Fibroblast of lung (primary cell): Measurements from ENCODE around the gene JUP. TPM values are rescaled to one million over a fixed set of nuclear protein-coding genes. Genes with fewer than 3 reads are reported as not detected.

Experiments used
- DNase-seq, 2 donors: peaks; one replicate each; pipeline versions ENCODE4 v3.0.0 to v3.0.0-alpha.2; 2010; ENCODE audit warnings: low read depth in 2 of 2
- H2AFZ ChIP-seq: 2 replicates; pipeline ENCODE4 v1.5.1; 2012; ENCODE audit warnings: low read length, control low read depth, inconsistent platforms
- H3K27ac ChIP-seq: 2 replicates; pipeline ENCODE4 v1.5.1; 2011; ENCODE audit warnings: low read length, control low read depth; ENCODE audit not compliant: insufficient read depth
- H3K27me3 ChIP-seq: 2 replicates; pipeline ENCODE4 v1.5.1; 2011; ENCODE audit warnings: mild to moderate bottlenecking, low read length; ENCODE audit not compliant: control insufficient read depth, insufficient read depth
- H3K36me3 ChIP-seq: 2 replicates; pipeline ENCODE4 v1.5.1; 2011; ENCODE audit warnings: low read length; ENCODE audit not compliant: control insufficient read depth, insufficient read depth
- H3K4me1 ChIP-seq: 2 replicates; pipeline ENCODE4 v1.5.1; 2011; ENCODE audit warnings: low read length; ENCODE audit not compliant: control insufficient read depth, insufficient read depth; ENCODE audit errors: extremely low read depth
- H3K4me2 ChIP-seq: 2 replicates; pipeline ENCODE4 v1.5.1; 2011; ENCODE audit warnings: low read length, control low read depth; ENCODE audit not compliant: insufficient read depth; ENCODE audit errors: extremely low read depth
- H3K4me3 ChIP-seq, 4 experiments: fragments of 200-600 bp in 1 of 4; sonication (generic) in 1 of 4; replicated peaks in 1 of 4; 2 replicates each; pipeline ENCODE4 v1.5.1; 2011 to 2016; ENCODE audit warnings: low read length in 4 of 4, low read depth in 3 of 4, mild to moderate bottlenecking in 3 of 4, control low read depth in 2 of 4, inconsistent platforms in 1 of 4, mixed read lengths in 1 of 4; ENCODE audit not compliant: insufficient read depth in 1 of 4; ENCODE audit errors: control extremely low read depth in 1 of 4
- H3K79me2 ChIP-seq: 2 replicates; pipeline ENCODE4 v1.5.1; 2012; ENCODE audit warnings: mild to moderate bottlenecking, low read length, inconsistent platforms; ENCODE audit not compliant: control insufficient read depth, insufficient read depth
- H3K9ac ChIP-seq: 2 replicates; pipeline ENCODE4 v1.5.1; 2011; ENCODE audit warnings: mild to moderate bottlenecking, low read length, control low read depth; ENCODE audit not compliant: insufficient read depth
- H3K9me3 ChIP-seq: 2 replicates; pipeline ENCODE4 v1.5.1; 2012; ENCODE audit warnings: low read depth, low read length; ENCODE audit not compliant: control insufficient read depth, insufficient read depth
- H4K20me1 ChIP-seq: 2 replicates; pipeline ENCODE4 v1.5.1; 2011; ENCODE audit warnings: low read length; ENCODE audit not compliant: control insufficient read depth, insufficient read depth; ENCODE audit errors: extremely low read depth
- EZH2 ChIP-seq: IDR thresholded peaks from 2 replicates; pipeline ENCODE4 v1.5.1; 2012; ENCODE audit warnings: low read length, control low read depth, mild to moderate bottlenecking; ENCODE audit errors: missing control alignments
- polyA plus RNA-seq, 2 donors: library from polyadenylated mRNA; depleted of rRNA in 1 of 2; stranded (reverse) in 1 of 2; unstranded in 1 of 2; fragments of >200 nt; gene quantifications; 2 replicates each; pipeline ENCODE4 v1.2.1, GENCODE V29; 2011 to 2012; ENCODE audit warnings: missing spikeins in 1 of 2
- total RNA-seq: library from RNA; depleted of rRNA; stranded (reverse); fragments of >200 nt; gene quantifications from 2 replicates; pipeline ENCODE4 v1.2.1, GENCODE V29; 2014
- TF ChIP-seq, protein P1 (sequence below), 2 donors: IDR thresholded peaks in 1 of 2; conservative IDR thresholded peaks in 1 of 2; 1 replicate in 1 of 2; 2 replicates in 1 of 2; pipeline ENCODE4 v1.5.1; 2011 to 2012; ENCODE audit warnings: low read length in 2 of 2, control low read depth in 1 of 2, inconsistent platforms in 1 of 2, low read depth in 1 of 2, mild to moderate bottlenecking in 1 of 2

Gene JUP
- total and polyA plus RNA-seq, 2 donors (not counting 1 experiment from before 2014, with no cell fraction given) = 3.2 to 13.2 TPM

- Histone ChIP-seq H3K9me3 (no peaks in the 10 kb centered on the region), H3K4me1 (peaks cover 15% of the 10 kb centered on the region), H3K9ac (no peak overlapping the region), H4K20me1 (no peaks in the 10 kb centered on the region), H3K79me2 (no peaks in the 10 kb centered on the region), H3K27me3 (no peaks in the 10 kb centered on the region), H3K4me2 (no peak overlapping the region), H3K27ac (no peak overlapping the region), H2AFZ (no peak overlapping the region), H3K4me3 (no peak overlapping the region), H3K36me3 (peaks cover 1% of the 10 kb centered on the region)
- TF ChIP-seq, protein P1, sequence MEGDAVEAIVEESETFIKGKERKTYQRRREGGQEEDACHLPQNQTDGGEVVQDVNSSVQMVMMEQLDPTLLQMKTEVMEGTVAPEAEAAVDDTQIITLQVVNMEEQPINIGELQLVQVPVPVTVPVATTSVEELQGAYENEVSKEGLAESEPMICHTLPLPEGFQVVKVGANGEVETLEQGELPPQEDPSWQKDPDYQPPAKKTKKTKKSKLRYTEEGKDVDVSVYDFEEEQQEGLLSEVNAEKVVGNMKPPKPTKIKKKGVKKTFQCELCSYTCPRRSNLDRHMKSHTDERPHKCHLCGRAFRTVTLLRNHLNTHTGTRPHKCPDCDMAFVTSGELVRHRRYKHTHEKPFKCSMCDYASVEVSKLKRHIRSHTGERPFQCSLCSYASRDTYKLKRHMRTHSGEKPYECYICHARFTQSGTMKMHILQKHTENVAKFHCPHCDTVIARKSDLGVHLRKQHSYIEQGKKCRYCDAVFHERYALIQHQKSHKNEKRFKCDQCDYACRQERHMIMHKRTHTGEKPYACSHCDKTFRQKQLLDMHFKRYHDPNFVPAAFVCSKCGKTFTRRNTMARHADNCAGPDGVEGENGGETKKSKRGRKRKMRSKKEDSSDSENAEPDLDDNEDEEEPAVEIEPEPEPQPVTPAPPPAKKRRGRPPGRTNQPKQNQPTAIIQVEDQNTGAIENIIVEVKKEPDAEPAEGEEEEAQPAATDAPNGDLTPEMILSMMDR (conservative IDR thresholded peaks at IDR 0.05 in 1 of 2, IDR thresholded peaks at IDR 0.05 in 1 of 2; ENCODE audit: low read depth in 1 of 2, low read length in 2 of 2) = no peak
- no peak for TF ChIP-seq EZH2
- DNase-seq = no peak
Measured at GRCh38 chr17:41797377-41797776, 10.9 kb upstream of the JUP start.

DNA sequence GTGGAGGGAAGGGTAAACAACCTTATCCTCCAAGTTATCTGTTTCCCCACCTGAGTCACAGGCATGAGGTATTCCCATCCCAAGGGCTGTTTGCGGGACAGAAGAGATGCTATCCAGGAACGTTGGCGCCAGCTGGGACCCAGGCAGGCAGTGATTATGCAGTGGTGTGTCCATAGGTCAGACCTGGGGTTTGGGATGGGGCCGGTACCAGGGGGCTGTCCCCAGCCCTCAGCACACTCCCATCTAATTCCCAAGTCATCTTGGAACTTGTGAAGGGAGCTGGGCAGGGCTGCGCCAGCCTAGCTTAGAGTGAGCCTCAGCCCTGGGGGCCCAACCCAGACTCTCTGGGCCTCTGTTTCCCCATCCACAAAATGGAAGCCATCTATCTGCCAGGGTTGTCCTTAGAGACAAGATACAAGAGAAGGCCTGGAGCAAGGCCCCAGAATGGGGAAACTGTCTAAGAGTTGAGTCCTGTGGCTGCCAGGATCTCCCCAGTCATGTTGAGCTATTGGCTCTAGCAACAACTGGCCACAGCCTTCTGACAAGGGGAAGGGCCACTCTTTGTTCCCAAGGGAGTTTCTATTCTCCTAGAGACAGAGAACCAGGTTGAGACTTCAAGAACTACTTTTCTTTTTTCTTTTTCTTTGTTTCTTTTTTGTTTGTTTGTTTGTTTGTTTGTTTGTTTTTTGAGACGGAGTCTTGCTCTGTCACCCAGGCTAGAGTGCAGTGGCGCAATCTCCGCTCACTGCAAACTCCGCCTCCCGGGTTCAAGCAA, 9.8 kb upstream of the JUP start:
- Histone ChIP-seq H3K27ac (no peak overlapping the region), H3K36me3 (no peaks in the 10 kb centered on the region), H3K4me3 (no peak overlapping the region), H4K20me1 (no peaks in the 10 kb centered on the region), H2AFZ (no peak overlapping the region), H3K4me1 (peaks cover 13% of the 10 kb centered on the region), H3K9me3 (no peaks in the 10 kb centered on the region), H3K9ac (no peak overlapping the region), H3K79me2 (no peaks in the 10 kb centered on the region), H3K4me2 (no peak overlapping the region), H3K27me3 (no peaks in the 10 kb centered on the region)
- no peak for TF ChIP-seq EZH2
- TF ChIP-seq, protein P1 (conservative IDR thresholded peaks at IDR 0.05 in 1 of 2, IDR thresholded peaks at IDR 0.05 in 1 of 2; ENCODE audit: low read depth in 1 of 2, low read length in 2 of 2) = no peak
- DNase-seq = no peak

GRCh38 chr17:41794540-41794975, 8.0 kb upstream of the JUP start:
- no peak overlapping the region for H2AFZ ChIP-seq
- no peak overlapping the region for H3K4me2 ChIP-seq
- H3K9ac ChIP-seq = no peak overlapping the region
- peaks cover 2% of the 10 kb centered on the region for H3K27me3 ChIP-seq
- no peaks in the 10 kb centered on the region for H4K20me1 ChIP-seq
- no peak for TF ChIP-seq EZH2
- TF ChIP-seq, protein P1 (conservative IDR thresholded peaks at IDR 0.05 in 1 of 2, IDR thresholded peaks at IDR 0.05 in 1 of 2; ENCODE audit: low read depth in 1 of 2, low read length in 2 of 2) = no peak
- no peak for DNase-seq
- H3K4me3 ChIP-seq = no peak overlapping the region
- H3K79me2 ChIP-seq = no peaks in the 10 kb centered on the region
- H3K4me1 ChIP-seq = peaks cover 11% of the 10 kb centered on the region
- H3K27ac ChIP-seq = no peak overlapping the region
- no peaks in the 10 kb centered on the region for H3K9me3 ChIP-seq
- H3K36me3 ChIP-seq = no peaks in the 10 kb centered on the region
